HG02798 (cell line): Measurements from ENCODE around the gene POU2AF1.

Experiments
- ATAC-seq: cut with Tn5 transposase; IDR thresholded peaks from one replicate; pipeline ENCODE4 v1.9.1; 2021; ENCODE audit warnings: mild to moderate bottlenecking; ENCODE audit not compliant: unreplicated experiment, poor library complexity

Gene POU2AF1

GRCh38 chr11:111388842-111389241 is 9.8 kb upstream of the POU2AF1 start:
- ATAC-seq = no peak

- ATAC-seq = no peak
Observed at GRCh38 chr11:111388420-111388819, 9.3 kb upstream of the POU2AF1 start.

GRCh38 chr11:111387363-111387762 is 8.3 kb upstream of the POU2AF1 start:
- no peak for ATAC-seq

GRCh38 chr11:111386611-111387150 is 7.6 kb upstream of the POU2AF1 start:
- ATAC-seq = no peak

DNA sequence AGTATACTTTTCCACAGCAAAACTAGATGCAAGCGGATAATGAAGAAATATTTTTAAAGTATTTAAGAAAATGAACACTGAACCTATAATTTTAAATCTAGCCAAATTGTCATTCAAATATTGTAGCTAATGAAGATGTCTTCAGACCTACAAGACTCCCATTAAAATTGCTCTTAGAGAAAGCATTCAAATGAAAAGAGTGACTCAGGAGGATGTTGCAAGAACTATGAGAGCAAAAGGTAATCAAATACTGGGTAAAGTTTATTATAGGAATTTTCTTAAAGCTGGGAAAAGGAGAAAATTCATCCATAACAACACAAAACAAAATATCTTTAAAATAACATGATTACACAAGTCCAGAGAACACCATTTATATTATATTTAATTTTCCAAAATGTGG is 5.4 kb upstream of the POU2AF1 start:
- no peak for ATAC-seq

DNA sequence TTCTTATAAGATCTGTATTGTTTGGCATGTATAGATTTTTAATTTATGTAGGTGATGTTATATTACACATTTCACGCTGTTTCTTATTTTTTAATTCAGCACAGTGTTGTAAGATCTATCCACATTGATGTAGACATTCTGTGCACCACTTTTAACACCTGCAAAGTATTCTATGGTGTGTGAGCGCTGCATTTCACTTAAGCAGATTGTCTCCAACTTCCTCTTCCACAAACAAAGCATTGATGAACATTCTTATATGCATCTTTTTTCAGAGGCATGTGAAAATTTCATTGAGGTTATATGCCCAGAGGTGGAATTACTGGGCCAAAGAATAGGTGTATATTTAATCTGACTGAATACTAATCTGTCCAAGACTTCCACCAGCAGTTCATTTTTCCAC is 3.4 kb upstream of the POU2AF1 start:
- ATAC-seq = no peak

- peak; percentile 35 for ATAC-seq
Observed at GRCh38 chr11:111379602-111380136, 594 bp upstream of the POU2AF1 start.

- no peak for ATAC-seq
Observed at GRCh38 chr11:111378185-111378860, 752 bp downstream of the POU2AF1 start.

DNA sequence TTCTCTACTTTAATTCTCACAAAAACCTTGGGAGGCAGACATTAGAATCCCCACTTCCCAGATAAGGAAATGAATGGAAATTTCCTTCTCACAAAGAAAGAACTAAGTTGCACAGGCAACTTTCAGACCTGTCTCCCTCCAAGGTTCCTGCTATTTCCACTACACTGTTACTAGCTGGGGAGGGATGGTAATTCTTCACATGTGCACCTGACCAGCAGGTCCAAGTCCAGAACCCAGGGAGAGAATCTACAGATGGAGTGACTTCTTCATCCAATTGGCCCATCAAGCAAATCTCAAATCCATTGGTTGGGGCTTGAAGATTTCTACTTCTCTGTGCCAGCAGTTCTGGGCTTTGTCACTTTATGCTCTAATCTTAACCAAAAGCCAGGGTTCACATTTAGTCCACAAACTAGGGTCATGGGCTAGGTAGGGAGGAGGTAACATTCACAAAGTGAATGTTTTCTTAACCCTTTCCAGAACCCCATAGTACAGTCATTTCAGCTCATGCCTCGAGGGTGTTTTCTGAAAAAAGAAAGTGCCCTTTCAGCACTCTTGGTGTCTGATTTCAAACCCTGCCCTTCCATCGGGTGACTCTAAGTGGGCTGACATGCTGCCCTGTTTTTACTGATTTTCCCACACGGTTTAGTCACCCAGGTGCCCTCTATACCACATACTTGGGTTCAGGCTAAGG is 2.7 kb downstream of the POU2AF1 start:
- ATAC-seq = peak; percentile 20

GRCh38 chr11:111373590-111373989 is 5.5 kb downstream of the POU2AF1 start:
- ATAC-seq = no peak

DNA sequence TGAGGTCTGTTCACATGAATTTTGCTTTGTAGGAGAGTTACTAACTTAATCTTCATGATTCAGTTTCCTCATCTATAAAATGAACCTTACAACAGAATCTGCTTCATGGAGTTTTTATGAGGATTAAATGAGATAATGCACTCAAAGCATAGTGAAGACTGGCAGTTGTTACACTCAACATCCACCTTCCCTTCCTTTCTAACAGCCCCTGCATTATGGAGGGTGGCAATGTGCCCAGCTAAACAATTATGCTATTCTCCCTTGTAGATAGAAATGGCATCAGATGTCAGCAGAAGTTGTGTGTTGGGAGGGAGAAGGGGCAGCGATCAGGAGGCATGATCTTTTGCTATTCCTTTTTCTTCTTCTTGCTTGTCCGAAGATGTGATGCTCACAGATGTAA is 6.5 kb downstream of the POU2AF1 start:
- ATAC-seq = no peak

GRCh38 chr11:111370902-111371578 is 8.0 kb downstream of the POU2AF1 start:
- peak; percentile 31 for ATAC-seq

GRCh38 chr11:111370270-111370901 is 8.7 kb downstream of the POU2AF1 start:
- ATAC-seq = no peak

DNA sequence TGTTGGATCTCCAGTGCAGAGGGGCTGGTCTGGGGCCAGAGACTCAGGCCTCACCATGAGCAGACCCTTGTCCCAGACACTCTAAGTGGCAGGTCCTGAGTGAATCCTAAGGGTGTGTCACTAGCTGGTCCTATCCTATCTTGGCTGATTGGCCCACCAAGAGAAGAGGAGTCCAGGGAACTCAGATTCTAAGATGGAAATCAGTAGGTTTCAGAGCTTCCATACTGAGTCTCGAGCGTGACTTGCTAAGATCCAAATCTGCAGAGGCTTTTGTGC is 10.9 kb downstream of the POU2AF1 start:
- no peak for ATAC-seq

- peak; percentile 54 for ATAC-seq
Observed at GRCh38 chr11:111367411-111368284, 11.4 kb downstream of the POU2AF1 start.

DNA sequence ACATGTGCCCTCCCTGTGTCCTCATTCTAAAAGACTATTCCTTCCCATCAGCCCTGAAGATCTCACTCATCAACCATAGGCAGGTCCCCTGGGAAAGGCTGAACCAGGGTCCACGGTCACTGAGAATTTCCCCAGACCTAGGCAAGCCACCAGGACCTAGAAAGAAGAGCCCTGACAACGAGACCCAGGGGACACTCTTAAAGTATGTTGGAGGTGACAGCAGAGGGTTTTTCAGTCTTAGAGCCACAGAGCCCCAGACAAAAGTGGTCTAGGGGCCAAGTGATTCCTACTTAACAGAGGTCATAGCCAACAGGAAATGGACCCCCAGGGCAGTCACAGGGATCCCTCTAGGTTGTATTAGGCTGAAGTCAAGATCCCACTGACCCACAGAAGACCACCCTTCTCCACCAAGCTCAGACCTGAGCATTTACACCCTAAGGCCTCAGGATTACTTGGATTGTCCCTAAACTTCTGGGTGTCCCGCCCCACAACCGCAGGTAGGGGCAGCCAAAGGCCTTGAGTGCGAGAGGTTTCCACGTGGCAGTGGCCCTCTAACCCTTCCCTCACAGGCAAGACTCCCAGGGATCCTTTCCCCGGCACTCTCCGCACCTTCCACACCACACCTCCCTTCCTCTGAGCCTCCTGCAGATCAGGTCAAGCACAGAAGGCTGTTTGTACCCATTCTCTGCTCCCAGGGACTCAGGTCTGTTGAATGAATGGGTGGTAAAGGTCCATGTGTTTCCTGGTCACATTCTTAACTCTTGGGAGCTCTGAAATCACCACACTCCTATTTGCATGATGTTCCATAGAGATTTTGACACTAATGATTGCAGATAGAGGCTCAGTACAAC is 12.3 kb downstream of the POU2AF1 start:
- ATAC-seq = no peak

DNA sequence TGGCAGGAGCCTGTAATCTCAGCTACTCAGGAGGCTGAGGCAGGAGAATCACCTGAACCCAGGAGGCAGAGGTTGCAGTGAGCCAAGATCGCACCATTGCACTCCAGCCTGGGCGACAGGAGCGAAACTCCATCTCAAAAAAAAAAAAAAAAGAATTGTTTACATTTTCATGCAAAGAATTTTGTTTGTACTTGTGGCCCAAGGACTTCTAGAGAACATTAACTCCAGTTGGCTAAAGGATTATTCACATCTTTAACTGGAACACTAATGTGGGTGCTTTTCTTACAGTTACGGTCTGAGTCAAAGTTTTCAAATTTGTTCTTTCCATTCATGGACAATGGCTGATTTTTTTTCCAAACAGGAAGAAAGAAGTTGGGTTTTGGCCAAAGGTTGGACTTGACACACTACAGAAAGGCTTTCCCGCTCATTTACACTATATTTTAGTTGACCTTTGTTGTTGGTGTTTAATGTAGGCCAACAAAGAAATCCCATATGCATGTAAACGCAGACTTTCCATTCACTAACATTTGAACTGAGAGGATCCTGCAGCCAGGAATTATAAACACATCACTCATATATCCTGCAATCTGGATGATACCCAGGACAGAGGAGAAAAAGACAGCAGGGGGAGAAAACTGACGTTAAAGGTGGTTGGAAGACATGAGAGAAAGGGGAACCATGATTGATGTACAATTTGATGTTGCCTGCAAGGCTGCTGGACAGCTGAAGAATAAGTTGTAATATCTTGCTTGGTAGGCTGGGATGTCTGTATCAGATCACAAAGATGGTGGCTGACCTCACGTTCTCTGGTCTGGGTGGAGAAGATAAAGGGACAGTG is 13.1 kb downstream of the POU2AF1 start:
- no peak for ATAC-seq

- no peak for ATAC-seq
Observed at GRCh38 chr11:111364503-111364902, 14.6 kb downstream of the POU2AF1 start.
